GM23248 (cell line): ENCODE results near the gene AGAP1. TPM values are rescaled to one million over a fixed set of nuclear protein-coding genes. Genes with fewer than 3 reads are reported as not detected.

ENCODE experiments used
- DNase-seq: peaks from one replicate; pipeline ENCODE4 v3.0.0-alpha.2; 2015
- H2AFZ ChIP-seq: fragments of 200-600 bp; sonication (generic); 2 replicates; pipeline ENCODE4 v1.6.1; 2016; ENCODE audit warnings: antibody characterized with exemption
- H3F3A ChIP-seq: fragments of 200-600 bp; sonication (generic); 2 replicates; pipeline ENCODE4 v1.6.1; 2016; ENCODE audit warnings: mild to moderate bottlenecking, antibody characterized with exemption, mixed run types; ENCODE audit not compliant: insufficient read depth
- H3K27ac ChIP-seq: fragments of 200-600 bp; sonication (generic); 2 replicates; pipeline ENCODE4 v1.5.1; 2016; ENCODE audit warnings: mild to moderate bottlenecking
- H3K27me3 ChIP-seq: fragments of 200-600 bp; sonication (generic); replicated peaks from 2 replicates; pipeline ENCODE4 v1.6.1; 2016; ENCODE audit warnings: mild to moderate bottlenecking; ENCODE audit not compliant: insufficient read depth
- H3K36me3 ChIP-seq: fragments of 200-600 bp; sonication (generic); 2 replicates; pipeline ENCODE4 v1.6.1; 2016; ENCODE audit warnings: low read depth, mild to moderate bottlenecking
- H3K4me1 ChIP-seq: fragments of 200-600 bp; sonication (generic); 2 replicates; pipeline ENCODE4 v1.6.1; 2016; ENCODE audit warnings: mild to moderate bottlenecking; ENCODE audit not compliant: insufficient read depth
- H3K4me2 ChIP-seq: fragments of 200-600 bp; sonication (generic); one replicate; pipeline ENCODE4 v1.6.1; 2016; ENCODE audit warnings: mild to moderate bottlenecking; ENCODE audit not compliant: unreplicated experiment
- H3K4me3 ChIP-seq: fragments of 200-600 bp; sonication (generic); 2 replicates; pipeline ENCODE4 v1.5.1; 2016; ENCODE audit warnings: mild to moderate bottlenecking
- H3K79me2 ChIP-seq: fragments of 200-600 bp; sonication (generic); 2 replicates; pipeline ENCODE4 v1.6.1; 2016; ENCODE audit warnings: mild to moderate bottlenecking; ENCODE audit not compliant: insufficient read depth
- H3K9ac ChIP-seq: fragments of 200-600 bp; sonication (generic); 2 replicates; pipeline ENCODE4 v1.6.1; 2016; ENCODE audit warnings: mild to moderate bottlenecking
- H3K9me2 ChIP-seq: fragments of 200-600 bp; sonication (generic); 2 replicates; pipeline ENCODE4 v1.6.1; 2016; ENCODE audit warnings: mixed run types, mild to moderate bottlenecking, moderate library complexity; ENCODE audit not compliant: insufficient read depth
- H3K9me3 ChIP-seq: fragments of 200-600 bp; sonication (generic); one replicate; pipeline ENCODE4 v1.6.1; 2017; ENCODE audit warnings: low read depth
- H4K20me1 ChIP-seq: fragments of 200-600 bp; sonication (generic); 2 replicates; pipeline ENCODE4 v1.6.0; 2016; ENCODE audit not compliant: insufficient read depth
- EZH2 ChIP-seq: fragments of 200-600 bp; sonication (generic); IDR thresholded peaks from 2 replicates; pipeline ENCODE4 v1.6.1; 2018; ENCODE audit warnings: antibody characterized with exemption, mild to moderate bottlenecking; ENCODE audit not compliant: insufficient read depth, poor library complexity, severe bottlenecking
- EZH2phosphoT487 ChIP-seq: fragments of 200-600 bp; sonication (generic); IDR thresholded peaks from 2 replicates; pipeline ENCODE4 v1.6.1; 2018; ENCODE audit warnings: antibody characterized with exemption, moderate library complexity, mild to moderate bottlenecking, low read depth; ENCODE audit not compliant: insufficient read depth
- WGBS, 2 experiments: methylation state at CpG; one replicate each; pipeline ENCODE4 v1.1.6; 2015 to 2017; ENCODE audit warnings: low lambda C conversion rate in 2 of 2, low coverage in 1 of 2; ENCODE audit errors: missing lambda C conversion rate in 2 of 2; 5-methylcytosine and 5-hydroxymethylcytosine counted together
- in situ Hi-C: fragments of 300-500 bp; cut with MboI; formaldehyde crosslinking; loops from 2 replicates; pipeline ENCODE4 v1.15.0; 2020
- polyA plus RNA-seq: library from polyadenylated mRNA; unstranded; fragments of >200 nt; fragmentation: Nextera tagmentation; extraction: Ambion mirVana; gene quantifications from 2 replicates; pipeline ENCODE4 v1.2.1, GENCODE V29; 2016
- total RNA-seq: library from RNA; depleted of rRNA; stranded (reverse); fragments of >200 nt; shearing (Covaris generic); gene quantifications from 2 replicates; pipeline ENCODE4 v1.2.3, GENCODE V29; 2014

AGAP1 gene
- total and polyA plus RNA-seq, 2 experiments from 2014 or later: 2.2 to 9.9 TPM

DNA sequence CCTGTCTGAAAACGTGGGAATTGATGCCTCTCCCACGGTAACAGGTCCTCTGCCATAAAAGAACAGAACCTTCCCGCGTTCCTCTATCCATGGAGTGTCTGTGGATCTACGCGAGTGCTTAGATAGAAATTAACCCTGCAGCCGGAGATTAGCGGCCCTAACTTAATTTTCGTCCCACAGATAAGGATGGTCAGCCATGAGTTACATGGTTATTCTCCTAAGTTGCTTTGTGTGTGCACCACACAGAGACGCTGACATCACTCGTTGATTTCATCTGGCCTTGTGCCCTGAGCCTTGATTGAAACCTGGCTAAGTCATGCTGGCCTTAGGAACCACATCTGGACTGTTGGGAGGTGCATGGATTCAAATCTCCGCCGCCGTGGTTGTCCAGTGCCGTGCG is 542.2 kb downstream of the AGAP1 start:
- H3K9me3 ChIP-seq: no peaks in the 10 kb centered on the region
- no peak for DNase-seq
- in situ Hi-C loops: no loop called here
- no peak overlapping the region for H2AFZ ChIP-seq
- no peaks in the 10 kb centered on the region for H3K4me1 ChIP-seq
- WGBS, 2 experiments: 78% methylated on average over 16 of the region's 16 CpGs
- H3K27ac ChIP-seq: no peak overlapping the region
- no peak overlapping the region for H3K4me2 ChIP-seq
- TF ChIP-seq EZH2: no peak
- no peak for TF ChIP-seq EZH2phosphoT487
- no peak overlapping the region for H3K9ac ChIP-seq
- no peak overlapping the region for H3K4me3 ChIP-seq
- no peaks in the 10 kb centered on the region for H3K9me2 ChIP-seq
- H3K27me3 ChIP-seq: no peaks in the 10 kb centered on the region
- no peaks in the 10 kb centered on the region for H3K79me2 ChIP-seq
- H4K20me1 ChIP-seq: no peaks in the 10 kb centered on the region
- H3F3A ChIP-seq: no peaks in the 10 kb centered on the region
- H3K36me3 ChIP-seq: no peaks in the 10 kb centered on the region

DNA sequence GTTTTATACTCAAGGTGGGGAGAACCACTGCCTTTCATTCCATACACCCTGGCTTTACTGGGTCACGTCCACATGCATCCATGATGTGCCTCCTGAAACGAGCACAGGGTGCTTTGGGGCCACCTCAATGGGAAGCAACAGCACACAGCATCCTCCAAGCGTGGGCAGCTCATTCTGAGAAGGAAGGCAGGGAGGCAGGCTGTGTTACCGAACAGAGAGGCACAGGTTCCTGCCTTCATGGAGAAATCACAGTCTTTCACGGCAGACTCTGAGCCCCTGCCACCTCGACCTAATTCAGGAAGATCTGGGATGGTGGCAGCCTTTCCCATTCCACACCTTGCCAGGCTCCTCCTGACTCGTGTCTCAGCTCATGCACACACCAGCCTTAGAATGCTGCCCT is 544.3 kb downstream of the AGAP1 start:
- Histone ChIP-seq H3F3A (no peaks in the 10 kb centered on the region), H2AFZ (no peak overlapping the region), H3K4me2 (no peak overlapping the region), H3K9me3 (no peaks in the 10 kb centered on the region), H3K79me2 (no peaks in the 10 kb centered on the region), H3K9me2 (no peaks in the 10 kb centered on the region), H3K27me3 (no peaks in the 10 kb centered on the region), H3K27ac (no peak overlapping the region), H3K9ac (no peak overlapping the region), H3K4me3 (no peak overlapping the region), H3K36me3 (no peaks in the 10 kb centered on the region), H4K20me1 (no peaks in the 10 kb centered on the region), H3K4me1 (no peaks in the 10 kb centered on the region)
- TF ChIP-seq EZH2 (no peak), EZH2phosphoT487 (no peak)
- DNase-seq: no peak
- WGBS, 2 experiments: 71 to 73% methylated on average over 7 of the region's 7 CpGs
- in situ Hi-C loops: no loop called here

DNA sequence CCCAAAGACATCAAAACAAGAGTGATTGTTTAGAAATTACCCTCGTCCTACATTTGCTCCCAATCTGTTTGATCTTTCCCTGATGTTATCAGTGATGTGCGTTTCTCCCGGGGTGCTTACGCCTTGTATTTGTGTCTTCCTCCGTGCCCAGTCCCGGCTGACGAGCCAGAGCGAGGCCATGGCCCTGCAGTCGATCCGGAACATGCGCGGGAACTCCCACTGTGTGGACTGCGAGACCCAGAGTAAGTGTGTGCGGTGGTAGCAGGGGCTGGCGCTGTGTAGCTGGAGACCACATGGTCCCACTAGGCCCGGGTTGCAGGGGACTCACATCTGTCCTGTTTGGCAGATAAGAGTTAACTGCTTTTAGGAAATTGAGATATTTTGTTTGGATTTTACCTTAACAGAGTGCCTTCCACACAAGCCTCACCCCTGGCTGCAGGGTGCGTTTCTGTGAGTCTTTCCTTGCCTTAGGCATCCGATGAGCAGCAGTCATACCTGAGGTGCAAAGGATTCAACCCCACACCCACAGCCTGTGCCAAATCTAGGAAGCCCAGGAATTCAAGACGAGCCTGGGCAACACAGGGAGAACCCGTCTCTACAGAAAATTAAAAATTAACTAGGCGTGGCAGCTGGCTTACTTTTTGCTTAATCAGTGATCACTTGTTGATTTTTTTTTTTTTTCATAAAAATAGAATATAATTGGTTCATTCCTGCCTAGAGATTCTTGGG is 546.9 kb downstream of the AGAP1 start:
- Histone ChIP-seq H2AFZ (no peak overlapping the region), H3K4me2 (no peak overlapping the region), H3K9me2 (no peaks in the 10 kb centered on the region), H3K9me3 (no peaks in the 10 kb centered on the region), H3K79me2 (no peaks in the 10 kb centered on the region), H3K27ac (no peak overlapping the region), H3K27me3 (no peaks in the 10 kb centered on the region), H3F3A (no peaks in the 10 kb centered on the region), H3K4me3 (no peak overlapping the region), H4K20me1 (no peaks in the 10 kb centered on the region), H3K4me1 (no peaks in the 10 kb centered on the region), H3K36me3 (no peaks in the 10 kb centered on the region), H3K9ac (no peak overlapping the region)
- no peak for TF ChIP-seq EZH2
- no peak for TF ChIP-seq EZH2phosphoT487
- WGBS, 2 experiments: 92 to 95% methylated on average over 21 of the region's 21 CpGs
- in situ Hi-C loops: no loop called here
- DNase-seq: no peak

DNA sequence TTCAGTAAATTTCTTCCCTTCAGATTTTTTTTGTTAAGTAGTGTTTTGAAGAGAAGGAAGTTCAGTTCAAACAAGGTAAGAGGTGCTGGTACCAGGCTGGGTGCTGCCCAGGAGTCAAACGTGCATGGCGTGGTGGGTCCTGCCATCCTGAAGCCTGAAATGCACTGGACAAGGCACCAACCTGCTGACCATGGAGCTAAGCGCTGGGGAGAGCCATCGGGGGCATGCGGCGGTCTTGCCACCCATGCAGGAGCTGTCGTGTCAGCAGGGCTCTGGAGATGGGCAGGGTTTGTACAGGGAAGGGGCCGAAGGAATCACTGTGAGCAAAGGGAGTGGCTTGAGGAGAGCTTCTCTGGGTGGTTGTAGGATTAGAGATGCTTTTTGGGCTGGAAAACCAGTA is 547.8 kb downstream of the AGAP1 start:
- 96 to 97% methylated on average over 8 of the region's 8 CpGs for WGBS, 2 experiments
- Histone ChIP-seq H3K9ac (no peak overlapping the region), H3K9me2 (no peaks in the 10 kb centered on the region), H3K36me3 (no peaks in the 10 kb centered on the region), H3K4me2 (no peak overlapping the region), H3F3A (no peaks in the 10 kb centered on the region), H4K20me1 (no peaks in the 10 kb centered on the region), H2AFZ (no peak overlapping the region), H3K79me2 (no peaks in the 10 kb centered on the region), H3K27ac (no peak overlapping the region), H3K27me3 (no peaks in the 10 kb centered on the region), H3K4me1 (no peaks in the 10 kb centered on the region), H3K9me3 (no peaks in the 10 kb centered on the region), H3K4me3 (no peak overlapping the region)
- TF ChIP-seq EZH2: no peak
- no peak for TF ChIP-seq EZH2phosphoT487
- no peak for DNase-seq
- in situ Hi-C loops: no loop called here

DNA sequence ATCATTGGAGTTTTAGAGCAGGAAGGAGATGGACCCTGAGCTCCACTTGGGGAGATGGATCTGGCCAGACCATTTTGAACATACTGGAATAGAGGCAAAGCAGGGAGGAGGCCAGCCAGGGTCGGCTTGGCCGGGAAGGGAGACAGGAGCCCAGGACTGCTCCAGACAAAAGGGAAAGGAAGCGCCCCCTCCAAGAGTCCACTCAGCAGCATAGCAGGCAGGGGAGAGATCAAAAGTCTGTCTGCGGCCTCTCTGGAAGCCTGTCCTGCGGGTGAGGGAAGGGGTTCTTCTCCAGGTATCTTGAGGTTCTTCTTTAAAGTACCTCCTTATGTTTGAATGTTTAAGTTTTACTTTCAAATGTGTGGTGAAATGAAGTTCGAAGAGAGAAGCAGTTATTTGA is 548.2 kb downstream of the AGAP1 start:
- in situ Hi-C loops: no loop called here
- WGBS, 2 experiments: 87% methylated on average over 6 of the region's 6 CpGs
- H3K4me2 ChIP-seq: no peak overlapping the region
- H3K79me2 ChIP-seq: no peaks in the 10 kb centered on the region
- no peaks in the 10 kb centered on the region for H3K4me1 ChIP-seq
- H2AFZ ChIP-seq: no peak overlapping the region
- no peak overlapping the region for H3K27ac ChIP-seq
- DNase-seq: no peak
- TF ChIP-seq EZH2 (no peak), EZH2phosphoT487 (no peak)
- no peaks in the 10 kb centered on the region for H3K36me3 ChIP-seq
- H3K9ac ChIP-seq: no peak overlapping the region
- H3K9me3 ChIP-seq: no peaks in the 10 kb centered on the region
- H3K27me3 ChIP-seq: no peaks in the 10 kb centered on the region
- no peaks in the 10 kb centered on the region for H3K9me2 ChIP-seq
- no peaks in the 10 kb centered on the region for H3F3A ChIP-seq
- no peak overlapping the region for H3K4me3 ChIP-seq
- no peaks in the 10 kb centered on the region for H4K20me1 ChIP-seq
